BJ (cell line): Measurements from ENCODE around the gene TOB1. TPM values are rescaled to one million over a fixed set of nuclear protein-coding genes. Genes with fewer than 3 reads are reported as not detected.

Experiments used
- CTCF ChIA-PET: fragments of 350-600 bp; formaldehyde crosslinking; extraction: SDS; loops from one replicate; lab custom pipeline; 2021; ENCODE audit warnings: antibody characterized with exemption, inconsistent platforms; lab: Yijun Ruan, JAX
- POLR2A ChIA-PET: fragments of 300-600 bp; sonication (Branson Sonifier 250); formaldehyde crosslinking; extraction: SDS; loops from one replicate; lab custom pipeline; 2021; ENCODE audit warnings: antibody characterized with exemption; lab: Charles Lee
- DNase-seq: peaks from one replicate; pipeline ENCODE4 v3.0.0-alpha.2; 2011; ENCODE audit warnings: low read depth
- H3K27me3 ChIP-seq: 2 replicates; pipeline ENCODE4 v1.6.0; 2011; ENCODE audit warnings: low read length; ENCODE audit not compliant: control insufficient read depth, insufficient read depth
- H3K36me3 ChIP-seq: 2 replicates; pipeline ENCODE4 v1.5.1; 2011; ENCODE audit warnings: low read length; ENCODE audit not compliant: control insufficient read depth, insufficient read depth
- H3K4me3 ChIP-seq: 2 replicates; pipeline ENCODE4 v1.5.1; 2011; ENCODE audit warnings: low read depth, mild to moderate bottlenecking, control low read depth, low read length
- CTCF ChIP-seq: IDR thresholded peaks from 2 replicates; pipeline ENCODE4 v1.5.1; 2011; ENCODE audit warnings: low read depth, mild to moderate bottlenecking, control low read depth, inconsistent platforms, low read length, moderate library complexity; ENCODE audit not compliant: insufficient read depth
- polyA minus RNA-seq: library from RNA; depleted of rRNA, polyadenylated mRNA; stranded (reverse); fragments of >200 nt; gene quantifications from 2 replicates; pipeline ENCODE4 v1.2.3, GENCODE V29; 2011; rRNA and poly(A)+ RNA removed
- polyA plus RNA-seq: library from polyadenylated mRNA; depleted of rRNA; stranded (reverse); fragments of >200 nt; gene quantifications from 2 replicates; pipeline ENCODE4 v1.2.3, GENCODE V29; 2011; rRNA removed

Gene TOB1
- polyA plus RNA-seq: 16.1 and 16.8 TPM in 2 replicates
- 26.9 and 37.6 TPM in 2 replicates for polyA minus RNA-seq

- ChIA-PET CTCF (interaction anchor here (0.7 to 2.9 kb wide), 8 partner anchors 11 to 287 kb away, joined by 3 to 15 read pairs (median 4); partner anchors contain the start of gene NME1), POLR2A (interaction anchor here (0.6 to 1.5 kb wide), 10 partner anchors 14 to 1200 kb away, joined by 3 to 13 read pairs (median 4); no protein-coding TSS in a partner anchor)
- peaks cover 7% of the 10 kb centered on the region for H3K36me3 ChIP-seq
- DNase-seq: peak; percentile 80
- H3K27me3 ChIP-seq: no peaks in the 10 kb centered on the region
- H3K4me3 ChIP-seq: peak within 1 kb of the TSS; percentile 95
- no peak for TF ChIP-seq CTCF
These were observed at the start of gene TOB1 for GRCh38 chr17:50866261-50866949. Gene TOB1, minus strand, starts transcription at chr17:50866354. Its CDS starts 2,337 bp downstream, at chr17:50864017.

- DNase-seq: no peak
- Histone ChIP-seq H3K36me3 (no peaks in the 10 kb centered on the region), H3K27me3 (0 out of 2 replicates have a peak, but pooled peaks cover 1% of the 10 kb centered on the region), H3K4me3 (no peak overlapping the region)
- TF ChIP-seq CTCF: no peak
- POLR2A ChIA-PET: no interaction called here
- CTCF ChIA-PET: no interaction called here
These were observed 48.4 kb upstream of the TOB1 start for GRCh38 chr17:50914505-50915063.

- DNase-seq: no peak
- no peak for TF ChIP-seq CTCF
- ChIA-PET CTCF (interaction anchor here (0.8 kb wide), 1 partner anchor 45 kb away, joined by 3 read pairs; no protein-coding TSS in a partner anchor), POLR2A (no interaction called here)
- Histone ChIP-seq H3K36me3 (no peaks in the 10 kb centered on the region), H3K27me3 (peaks cover 1% of the 10 kb centered on the region; the same call in 1 of the 2 replicates), H3K4me3 (no peak overlapping the region)
These were observed 47.0 kb upstream of the TOB1 start for GRCh38 chr17:50913120-50913519.

- POLR2A ChIA-PET: no interaction called here
- peaks cover 1% of the 10 kb centered on the region; the same call in 1 of the 2 replicates for H3K27me3 ChIP-seq
- no peak for DNase-seq
- CTCF ChIA-PET: interaction anchor here (1.6 kb wide), 1 partner anchor 60 kb away, joined by 4 read pairs; no protein-coding TSS in a partner anchor
- no peaks in the 10 kb centered on the region for H3K36me3 ChIP-seq
- no peak for TF ChIP-seq CTCF
- no peak overlapping the region for H3K4me3 ChIP-seq
These were observed 45.7 kb upstream of the TOB1 start for GRCh38 chr17:50911890-50912289.

- Histone ChIP-seq H3K4me3 (no peak overlapping the region), H3K36me3 (no peaks in the 10 kb centered on the region), H3K27me3 (peaks cover 1% of the 10 kb centered on the region; the same call in 1 of the 2 replicates)
- POLR2A ChIA-PET: no interaction called here
- CTCF ChIA-PET: interaction anchor here (1.6 kb wide), 1 partner anchor 60 kb away, joined by 4 read pairs; no protein-coding TSS in a partner anchor
- no peak for DNase-seq
- no peak for TF ChIP-seq CTCF
These were observed 45.3 kb upstream of the TOB1 start for GRCh38 chr17:50911450-50911849.
